ENCODE data around the gene PDGFA. TPM values are rescaled to one million over a fixed set of nuclear protein-coding genes. Genes with fewer than 3 reads are reported as not detected.

PDGFA gene
- polyA plus RNA-seq, 1 experiment: 17.4 TPM

DNA sequence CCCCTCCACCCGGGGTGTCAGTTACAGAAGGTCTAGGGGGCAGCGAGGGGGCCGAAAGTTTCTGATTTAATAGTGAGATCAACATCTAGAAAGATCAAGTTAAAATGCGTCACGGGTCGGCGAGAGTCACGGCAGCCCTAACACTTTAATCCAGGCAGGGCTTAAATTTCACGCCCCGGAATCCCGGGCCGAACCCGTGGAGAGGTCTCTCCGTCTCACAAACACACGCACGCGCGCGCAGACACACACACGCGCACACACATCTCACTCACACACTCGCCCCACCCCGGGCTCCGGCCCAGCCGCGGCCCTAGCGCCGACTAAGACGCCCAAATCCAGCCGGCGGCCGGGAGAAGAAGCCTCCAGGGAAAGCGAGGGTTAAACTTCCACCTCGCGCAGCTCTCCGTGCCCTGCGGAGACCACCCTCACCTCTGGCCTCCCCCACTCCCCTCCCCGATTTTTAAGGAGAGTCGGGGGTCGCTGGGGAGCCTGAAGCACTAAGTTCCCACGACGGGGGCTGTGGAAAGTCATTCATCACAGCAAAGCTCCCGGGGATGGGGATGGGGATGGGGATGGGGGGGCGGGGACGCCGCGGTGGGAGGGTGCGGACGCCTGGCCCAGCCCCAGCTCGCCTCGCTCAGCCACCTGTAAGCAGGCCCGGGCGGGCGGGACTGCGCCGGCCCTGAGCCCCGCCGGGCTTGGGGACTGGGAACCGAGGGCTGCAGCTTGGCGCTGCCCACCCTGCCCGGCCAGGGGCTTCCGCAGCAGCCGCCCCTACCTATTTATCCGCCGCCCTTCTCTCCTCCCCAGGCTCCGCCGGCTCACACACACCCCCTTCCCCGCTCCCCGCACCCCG, 1.6 kb downstream of the PDGFA start:
- CTCF ChIA-PET: interaction anchor here (0.5 to 1.0 kb wide), 2 partner anchors 28 to 56 kb away, joined by 3 to 4 read pairs; no protein-coding TSS in a partner anchor

DNA sequence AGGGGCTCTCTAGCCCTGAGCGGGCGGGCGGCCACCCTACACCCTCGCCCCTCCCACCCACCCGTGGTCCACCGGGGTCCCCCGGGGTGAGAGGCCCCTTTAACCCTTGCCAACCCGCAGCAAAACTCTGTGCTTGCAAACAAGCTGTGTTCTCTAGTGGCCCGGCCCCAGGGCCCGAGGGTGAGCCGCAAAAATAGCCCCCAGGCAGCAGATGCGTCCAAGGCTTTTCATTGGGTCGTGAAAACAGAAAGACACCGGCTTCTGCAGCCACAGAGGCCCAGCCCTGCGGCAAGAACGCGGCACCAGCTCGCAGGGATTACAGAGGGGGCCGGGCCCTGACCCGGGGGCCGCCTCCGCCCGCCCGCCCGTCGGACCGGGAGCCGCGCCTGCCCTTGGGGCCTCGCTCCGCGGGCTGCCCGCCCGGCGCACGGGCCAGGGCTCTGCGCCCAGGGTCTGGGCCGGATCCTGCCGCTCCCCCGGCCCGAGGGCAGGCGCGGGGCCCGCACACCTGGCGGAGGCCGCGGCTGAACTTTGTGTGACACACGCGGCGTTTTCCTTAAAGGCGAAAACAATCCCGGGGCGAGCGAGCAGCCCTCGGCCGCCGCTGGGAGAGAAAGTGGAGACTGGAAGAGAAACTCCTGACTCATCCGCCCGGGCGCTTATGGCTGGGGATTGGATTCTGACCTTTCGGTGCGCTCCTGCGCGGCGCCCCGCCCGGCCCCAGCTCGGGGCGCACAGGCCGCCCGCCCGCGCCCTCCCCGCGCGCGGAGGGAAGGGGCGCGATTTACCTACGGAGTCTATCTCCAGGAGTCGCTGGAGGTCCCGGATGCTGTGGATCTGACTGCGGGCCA, 2.8 kb downstream of the PDGFA start:
- ChIA-PET CTCF (no interaction called here), POLR2A (no interaction called here)
- Histone ChIP-seq H3K27me3 (ENCODE audit: control insufficient read depth, insufficient read depth, low read length) (peaks cover 11% of the 10 kb centered on the region), H3K36me3 (ENCODE audit: control insufficient read depth, insufficient read depth, low read length) (no peaks in the 10 kb centered on the region; the same call in 1 of the 2 replicates), H3K4me3 (ENCODE audit: low read depth, low read length) (peak overlapping the region; percentile 76)
- TF ChIP-seq, protein P1, sequence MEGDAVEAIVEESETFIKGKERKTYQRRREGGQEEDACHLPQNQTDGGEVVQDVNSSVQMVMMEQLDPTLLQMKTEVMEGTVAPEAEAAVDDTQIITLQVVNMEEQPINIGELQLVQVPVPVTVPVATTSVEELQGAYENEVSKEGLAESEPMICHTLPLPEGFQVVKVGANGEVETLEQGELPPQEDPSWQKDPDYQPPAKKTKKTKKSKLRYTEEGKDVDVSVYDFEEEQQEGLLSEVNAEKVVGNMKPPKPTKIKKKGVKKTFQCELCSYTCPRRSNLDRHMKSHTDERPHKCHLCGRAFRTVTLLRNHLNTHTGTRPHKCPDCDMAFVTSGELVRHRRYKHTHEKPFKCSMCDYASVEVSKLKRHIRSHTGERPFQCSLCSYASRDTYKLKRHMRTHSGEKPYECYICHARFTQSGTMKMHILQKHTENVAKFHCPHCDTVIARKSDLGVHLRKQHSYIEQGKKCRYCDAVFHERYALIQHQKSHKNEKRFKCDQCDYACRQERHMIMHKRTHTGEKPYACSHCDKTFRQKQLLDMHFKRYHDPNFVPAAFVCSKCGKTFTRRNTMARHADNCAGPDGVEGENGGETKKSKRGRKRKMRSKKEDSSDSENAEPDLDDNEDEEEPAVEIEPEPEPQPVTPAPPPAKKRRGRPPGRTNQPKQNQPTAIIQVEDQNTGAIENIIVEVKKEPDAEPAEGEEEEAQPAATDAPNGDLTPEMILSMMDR (IDR thresholded peaks at IDR 0.05; ENCODE audit: insufficient read depth, low read depth, low read length): no peak
- no peak for DNase-seq (ENCODE audit: low read depth)

More for the DNA sequence above, 1.6 kb downstream of the PDGFA start:
- no peak for DNase-seq (ENCODE audit: low read depth)
- POLR2A ChIA-PET: interaction anchor here (0.6 kb wide), 1 partner anchor 20 kb away, joined by 3 read pairs; no protein-coding TSS in a partner anchor
- H3K4me3 ChIP-seq (ENCODE audit: low read depth, low read length): peak overlapping the region; percentile 76
- no peaks in the 10 kb centered on the region for H3K36me3 ChIP-seq (ENCODE audit: control insufficient read depth, insufficient read depth, low read length)
- TF ChIP-seq, protein P1 (IDR thresholded peaks at IDR 0.05; ENCODE audit: insufficient read depth, low read depth, low read length): no peak
- peaks cover 15% of the 10 kb centered on the region for H3K27me3 ChIP-seq (ENCODE audit: control insufficient read depth, insufficient read depth, low read length)

DNA sequence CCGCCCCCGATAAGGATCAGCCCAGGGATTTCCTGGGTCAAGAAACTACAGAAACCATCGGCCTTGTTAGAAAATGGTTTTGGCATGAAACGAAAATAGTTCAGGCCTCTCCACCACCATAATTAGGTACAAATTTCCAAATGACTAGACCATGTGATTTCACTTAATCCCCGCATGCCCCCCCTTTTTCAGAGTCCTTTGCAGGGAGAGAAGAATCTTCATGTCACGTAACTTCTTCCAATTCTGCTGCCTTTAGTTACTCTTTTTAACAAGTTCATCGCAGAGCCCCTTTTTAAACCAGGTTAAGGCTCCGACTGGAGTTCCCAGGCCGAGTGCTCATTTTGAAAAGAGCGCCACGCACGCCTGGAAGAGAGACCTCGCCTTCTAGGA, 3.4 kb downstream of the PDGFA start:
- DNase-seq (ENCODE audit: low read depth): no peak
- H3K27me3 ChIP-seq (ENCODE audit: control insufficient read depth, insufficient read depth, low read length): peaks cover 6% of the 10 kb centered on the region
- CTCF ChIA-PET: no interaction called here

DNA sequence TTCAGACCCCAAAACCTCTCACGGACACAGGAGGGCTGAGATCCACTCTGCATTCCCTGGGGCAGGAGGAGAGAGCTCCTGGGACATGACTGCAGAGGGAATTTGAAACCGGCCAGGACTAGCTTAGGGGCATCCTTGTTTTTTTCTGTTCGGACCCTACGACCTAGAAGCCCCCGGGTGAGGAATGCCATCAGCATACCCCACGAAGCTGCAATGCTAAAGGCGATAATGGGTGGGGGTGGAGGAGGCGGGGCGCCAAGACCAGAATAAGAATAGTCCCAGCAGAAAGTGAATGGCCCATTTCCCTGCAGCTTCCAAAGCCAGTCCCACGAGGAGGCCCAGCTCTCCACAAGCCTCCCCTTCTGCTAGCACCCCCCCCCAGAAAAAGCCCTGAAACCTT, 4.0 kb downstream of the PDGFA start:
- ChIA-PET POLR2A (no interaction called here), CTCF (interaction anchor here (0.9 kb wide), 1 partner anchor 51 kb away, joined by 4 read pairs; no protein-coding TSS in a partner anchor)
- TF ChIP-seq, protein P1 (IDR thresholded peaks at IDR 0.05; ENCODE audit: insufficient read depth, low read depth, low read length): no peak
- Histone ChIP-seq H3K27me3 (ENCODE audit: control insufficient read depth, insufficient read depth, low read length) (peaks cover under 1% of the 10 kb centered on the region; the same call in 1 of the 2 replicates), H3K36me3 (ENCODE audit: control insufficient read depth, insufficient read depth, low read length) (peaks cover 6% of the 10 kb centered on the region), H3K4me3 (ENCODE audit: low read depth, low read length) (no peak overlapping the region)
- DNase-seq (ENCODE audit: low read depth): no peak

More for the DNA sequence above, 3.4 kb downstream of the PDGFA start:
- Histone ChIP-seq H3K36me3 (ENCODE audit: control insufficient read depth, insufficient read depth, low read length) (peaks cover 2% of the 10 kb centered on the region; the same call in 1 of the 2 replicates), H3K4me3 (ENCODE audit: low read depth, low read length) (peak overlapping the region; percentile 76; the same call in 1 of the 2 replicates)
- POLR2A ChIA-PET: no interaction called here
- TF ChIP-seq, protein P1 (IDR thresholded peaks at IDR 0.05; ENCODE audit: insufficient read depth, low read depth, low read length): no peak

All from BJ (cell line).